DND-41 (cell line): ENCODE data around the gene IL17RD.

Source experiments
- CTCF ChIP-seq: IDR thresholded peaks from 2 replicates; pipeline ENCODE4 v1.5.1; 2012; ENCODE audit warnings: borderline replicate concordance, low read length, moderate library complexity, mild to moderate bottlenecking; ENCODE audit not compliant: poor library complexity, severe bottlenecking; ENCODE audit errors: extremely low read depth
- EZH2 ChIP-seq: IDR thresholded peaks from 3 replicates; pipeline ENCODE4 v1.6.1; 2012; ENCODE audit warnings: borderline replicate concordance, low read depth, mild to moderate bottlenecking, moderate library complexity, low read length, inconsistent platforms; ENCODE audit not compliant: severe bottlenecking

GRCh38 chr3:57041674-57042073, 123.5 kb downstream of the IL17RD start:
- no peak for TF ChIP-seq CTCF
- no peak for TF ChIP-seq EZH2
